HEK293 (cell line): ENCODE data around the gene RPS17.
"Not testable (repeated sequence)": the region's sequence is repeated elsewhere in the genome, so short reads cannot be mapped to it uniquely, and the experiment has no call there.

ENCODE experiments used
- CTCF ChIP-seq: fragments of 450-650 bp; formaldehyde crosslinking; IDR thresholded peaks from 2 replicates; pipeline ENCODE4 v1.5.1; 2016; ENCODE audit warnings: missing biosample characterization, missing genetic modification characterization
- ELK4 ChIP-seq: IDR thresholded peaks from 2 replicates; pipeline ENCODE4 v1.6.1; 2011; ENCODE audit warnings: mild to moderate bottlenecking, low read depth, low read length, borderline replicate concordance
- REPIN1 ChIP-seq: fragments of 450-650 bp; formaldehyde crosslinking; IDR thresholded peaks from 2 replicates; pipeline ENCODE4 v1.5.1; 2017; ENCODE audit warnings: missing biosample characterization, missing genetic modification characterization, low read depth
- TCF7L2 ChIP-seq: IDR thresholded peaks from 2 replicates; pipeline ENCODE4 v1.6.1; 2011; ENCODE audit warnings: low read depth, mild to moderate bottlenecking, inconsistent platforms, low read length, moderate library complexity, borderline replicate concordance
- ZBTB10 ChIP-seq: fragments of 450-650 bp; formaldehyde crosslinking; IDR thresholded peaks from 2 replicates; pipeline ENCODE4 v1.5.1; 2016; ENCODE audit warnings: missing biosample characterization, missing genetic modification characterization
- ZFHX2 ChIP-seq: fragments of 450-650 bp; formaldehyde crosslinking; conservative IDR thresholded peaks from 2 replicates; pipeline ENCODE4 v1.5.1; 2016; ENCODE audit warnings: missing biosample characterization, missing genetic modification characterization
- ZFP37 ChIP-seq: fragments of 450-650 bp; formaldehyde crosslinking; IDR thresholded peaks from 2 replicates; pipeline ENCODE4 v1.5.1; 2016; ENCODE audit warnings: missing biosample characterization, missing genetic modification characterization
- ZNF10 ChIP-seq: fragments of 450-650 bp; formaldehyde crosslinking; IDR thresholded peaks from 2 replicates; pipeline ENCODE4 v1.5.1; 2017; ENCODE audit warnings: missing biosample characterization, missing genetic modification characterization
- ZNF184 ChIP-seq: fragments of 450-650 bp; IDR thresholded peaks from 2 replicates; pipeline ENCODE4 v1.5.1; 2018; ENCODE audit warnings: missing biosample characterization, mild to moderate bottlenecking, missing genetic modification characterization
- ZNF24 ChIP-seq: fragments of 450-650 bp; formaldehyde crosslinking; IDR thresholded peaks from 2 replicates; pipeline ENCODE4 v1.5.1; 2016; ENCODE audit warnings: missing biosample characterization, missing genetic modification characterization
- ZNF302 ChIP-seq: fragments of 450-650 bp; formaldehyde crosslinking; IDR thresholded peaks from 2 replicates; pipeline ENCODE4 v1.5.1; 2016; ENCODE audit warnings: missing biosample characterization, missing genetic modification characterization, low read depth
- ZNF639 ChIP-seq: fragments of 450-650 bp; formaldehyde crosslinking; IDR thresholded peaks from 2 replicates; pipeline ENCODE4 v1.5.1; 2016; ENCODE audit warnings: missing biosample characterization, missing genetic modification characterization
- ZNF707 ChIP-seq: fragments of 450-650 bp; formaldehyde crosslinking; IDR thresholded peaks from 2 replicates; pipeline ENCODE4 v1.5.1; 2016; ENCODE audit warnings: missing biosample characterization, missing genetic modification characterization
- ZNF776 ChIP-seq: fragments of 450-650 bp; formaldehyde crosslinking; IDR thresholded peaks from 2 replicates; pipeline ENCODE4 v1.5.0; 2017; ENCODE audit warnings: missing biosample characterization, missing genetic modification characterization, borderline replicate concordance

GRCh38 chr15:82488250-82488649 is 52.0 kb downstream of the RPS17 start:
- TF ChIP-seq ELK4; CTCF (tag by site-specific recombination); ZNF24 (tag by site-specific recombination); ZNF10 (tag by site-specific recombination); ZFHX2 (tag by site-specific recombination); REPIN1 (tag by site-specific recombination); ZNF707; ZNF302 (tag by site-specific recombination); ZFP37 (tag by site-specific recombination); ZNF184 (tag by site-specific recombination); TCF7L2; ZBTB10; ZNF776 (tag by site-specific recombination); ZNF639 (tag by site-specific recombination): not testable (repeated sequence)
